ENCODE results near the gene PICK1. TPM values are rescaled to one million over a fixed set of nuclear protein-coding genes. Genes with fewer than 3 reads are reported as not detected.

Gene PICK1
- total RNA-seq, 2 donors from 2014 or later, result 90.0 to 114 TPM

GRCh38 chr22:38073150-38074130 lies 16.2 kb downstream of the PICK1 start:
- Histone ChIP-seq H3K27ac (no peak overlapping the region), H3K27me3 (replicated peaks; ENCODE audit: insufficient read depth) (no peaks in the 10 kb centered on the region), H3K4me1 (replicated peaks) (peaks cover 13% of the 10 kb centered on the region), H3K9me3 (no peaks in the 10 kb centered on the region), H3K36me3 (peaks cover 7 to 27% of the 10 kb centered on the region in 2 donors), H3K4me3 (no peak overlapping the region)
- intact Hi-C loops (cut with DNase I), result no loop called here
- TF ChIP-seq POLR2A (IDR thresholded peaks at IDR 0.05) (no peak), POLR2AphosphoS5 (IDR thresholded peaks at IDR 0.05) (no peak)
- TF ChIP-seq, protein P1, sequence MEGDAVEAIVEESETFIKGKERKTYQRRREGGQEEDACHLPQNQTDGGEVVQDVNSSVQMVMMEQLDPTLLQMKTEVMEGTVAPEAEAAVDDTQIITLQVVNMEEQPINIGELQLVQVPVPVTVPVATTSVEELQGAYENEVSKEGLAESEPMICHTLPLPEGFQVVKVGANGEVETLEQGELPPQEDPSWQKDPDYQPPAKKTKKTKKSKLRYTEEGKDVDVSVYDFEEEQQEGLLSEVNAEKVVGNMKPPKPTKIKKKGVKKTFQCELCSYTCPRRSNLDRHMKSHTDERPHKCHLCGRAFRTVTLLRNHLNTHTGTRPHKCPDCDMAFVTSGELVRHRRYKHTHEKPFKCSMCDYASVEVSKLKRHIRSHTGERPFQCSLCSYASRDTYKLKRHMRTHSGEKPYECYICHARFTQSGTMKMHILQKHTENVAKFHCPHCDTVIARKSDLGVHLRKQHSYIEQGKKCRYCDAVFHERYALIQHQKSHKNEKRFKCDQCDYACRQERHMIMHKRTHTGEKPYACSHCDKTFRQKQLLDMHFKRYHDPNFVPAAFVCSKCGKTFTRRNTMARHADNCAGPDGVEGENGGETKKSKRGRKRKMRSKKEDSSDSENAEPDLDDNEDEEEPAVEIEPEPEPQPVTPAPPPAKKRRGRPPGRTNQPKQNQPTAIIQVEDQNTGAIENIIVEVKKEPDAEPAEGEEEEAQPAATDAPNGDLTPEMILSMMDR (IDR thresholded peaks at IDR 0.05), result no peak
- DNase-seq (ENCODE audit: low spot score), result no peak
- 93% methylated on average over 28 of the region's 28 CpGs for WGBS

- peaks cover 5% of the 10 kb centered on the region for H3K4me1 ChIP-seq (replicated peaks)
- H3K4me3 ChIP-seq, result no peak overlapping the region
- no peak for DNase-seq (ENCODE audit: low spot score)
- H3K36me3 ChIP-seq, result peaks cover 7 to 27% of the 10 kb centered on the region in 2 donors
- no peaks in the 10 kb centered on the region for H3K9me3 ChIP-seq
- intact Hi-C loops (cut with DNase I), result no loop called here
- H3K27ac ChIP-seq, result no peak overlapping the region
- 83% methylated on average over 39 of the region's 47 CpGs for WGBS
- TF ChIP-seq POLR2A (IDR thresholded peaks at IDR 0.05) (no peak), POLR2AphosphoS5 (IDR thresholded peaks at IDR 0.05) (no peak)
- TF ChIP-seq, protein P1 (IDR thresholded peaks at IDR 0.05), result no peak
- H3K27me3 ChIP-seq (replicated peaks; ENCODE audit: insufficient read depth), result no peaks in the 10 kb centered on the region
Measured at GRCh38 chr22:38074181-38075104, 17.2 kb downstream of the PICK1 start.

- no peak for TF ChIP-seq POLR2AphosphoS5 (IDR thresholded peaks at IDR 0.05)
- TF ChIP-seq, protein P1 (IDR thresholded peaks at IDR 0.05), result no peak
- DNase-seq (ENCODE audit: low spot score), result no peak
- Histone ChIP-seq H3K27ac (no peak overlapping the region), H3K4me3 (no peak overlapping the region), H3K9me3 (no peaks in the 10 kb centered on the region), H3K36me3 (peaks cover 7 to 27% of the 10 kb centered on the region in 2 donors), H3K27me3 (replicated peaks; ENCODE audit: insufficient read depth) (no peaks in the 10 kb centered on the region), H3K4me1 (replicated peaks) (no peaks in the 10 kb centered on the region)
- intact Hi-C loops (cut with DNase I), result no loop called here
- 88% methylated on average over 30 of the region's 32 CpGs for WGBS
Measured at GRCh38 chr22:38075105-38075825, 18.1 kb downstream of the PICK1 start.

GRCh38 chr22:38075961-38076360 lies 18.8 kb downstream of the PICK1 start:
- Histone ChIP-seq H3K27ac (no peak overlapping the region), H3K9me3 (no peaks in the 10 kb centered on the region), H3K27me3 (replicated peaks; ENCODE audit: insufficient read depth) (no peaks in the 10 kb centered on the region), H3K36me3 (peaks cover 7 to 27% of the 10 kb centered on the region in 2 donors), H3K4me1 (replicated peaks) (no peaks in the 10 kb centered on the region), H3K4me3 (no peak overlapping the region)
- intact Hi-C loops (cut with DNase I), result no loop called here
- 79% methylated on average over 13 of the region's 13 CpGs for WGBS
- no peak for DNase-seq (ENCODE audit: low spot score)
- TF ChIP-seq POLR2AphosphoS5 (IDR thresholded peaks at IDR 0.05) (no peak), POLR2A (IDR thresholded peaks at IDR 0.05) (no peak)
- TF ChIP-seq, protein P1 (IDR thresholded peaks at IDR 0.05), result no peak
